A673 (cell line): ENCODE data around the gene CNTN6.

Experiments used
- CTCF ChIP-seq: fragments of 300-800, 200-600 bp; sonication (generic); conservative IDR thresholded peaks from 2 replicates; pipeline ENCODE4 v1.5.1; 2017; ENCODE audit warnings: low read depth, mild to moderate bottlenecking, antibody characterized with exemption, low read length, moderate library complexity, mixed read lengths
- EZH2 ChIP-seq: fragments of 200-600 bp; sonication (generic); IDR thresholded peaks from 2 replicates; pipeline ENCODE4 v1.6.1; 2017; ENCODE audit warnings: borderline replicate concordance, low read depth, mild to moderate bottlenecking, mixed read lengths, antibody characterized with exemption, low read length; ENCODE audit not compliant: poor library complexity, severe bottlenecking

GRCh38 chr3:1179146-1179545 is 86.3 kb downstream of the CNTN6 start:
- TF ChIP-seq CTCF (no peak), EZH2 (no peak)
